ENCODE data around the gene LRRC7. TPM values are rescaled to one million over a fixed set of nuclear protein-coding genes. Genes with fewer than 3 reads are reported as not detected.

LRRC7 gene
- total RNA-seq, 1 donor from 2014 or later = 7.8 TPM

DNA sequence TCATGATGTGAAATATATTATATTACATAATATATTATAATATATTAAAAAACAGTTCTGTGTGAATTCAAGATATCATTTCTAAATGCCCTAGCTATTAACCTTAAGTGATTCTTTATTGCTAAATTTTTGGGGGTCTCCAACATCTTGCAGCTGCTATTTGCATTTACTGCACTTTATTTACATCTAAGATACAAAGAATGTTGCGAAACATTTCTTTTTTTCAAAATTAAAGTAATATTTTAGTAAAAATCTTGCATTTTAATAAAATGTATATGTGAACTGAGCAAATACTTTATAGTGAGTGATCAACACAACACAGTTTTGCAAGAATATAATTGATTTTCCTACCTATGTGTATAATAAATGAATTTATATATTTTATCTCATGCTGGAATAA is 456.6 kb downstream of the LRRC7 start:
- no peak overlapping the region for H3K27ac Mint-ChIP-seq
- no peaks in the 10 kb centered on the region for H3K9me3 Mint-ChIP-seq (ENCODE audit: low read depth)
- TF ChIP-seq, protein P1, sequence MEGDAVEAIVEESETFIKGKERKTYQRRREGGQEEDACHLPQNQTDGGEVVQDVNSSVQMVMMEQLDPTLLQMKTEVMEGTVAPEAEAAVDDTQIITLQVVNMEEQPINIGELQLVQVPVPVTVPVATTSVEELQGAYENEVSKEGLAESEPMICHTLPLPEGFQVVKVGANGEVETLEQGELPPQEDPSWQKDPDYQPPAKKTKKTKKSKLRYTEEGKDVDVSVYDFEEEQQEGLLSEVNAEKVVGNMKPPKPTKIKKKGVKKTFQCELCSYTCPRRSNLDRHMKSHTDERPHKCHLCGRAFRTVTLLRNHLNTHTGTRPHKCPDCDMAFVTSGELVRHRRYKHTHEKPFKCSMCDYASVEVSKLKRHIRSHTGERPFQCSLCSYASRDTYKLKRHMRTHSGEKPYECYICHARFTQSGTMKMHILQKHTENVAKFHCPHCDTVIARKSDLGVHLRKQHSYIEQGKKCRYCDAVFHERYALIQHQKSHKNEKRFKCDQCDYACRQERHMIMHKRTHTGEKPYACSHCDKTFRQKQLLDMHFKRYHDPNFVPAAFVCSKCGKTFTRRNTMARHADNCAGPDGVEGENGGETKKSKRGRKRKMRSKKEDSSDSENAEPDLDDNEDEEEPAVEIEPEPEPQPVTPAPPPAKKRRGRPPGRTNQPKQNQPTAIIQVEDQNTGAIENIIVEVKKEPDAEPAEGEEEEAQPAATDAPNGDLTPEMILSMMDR (IDR thresholded peaks at IDR 0.05; ENCODE audit: unreplicated experiment) = no peak
- no peaks in the 10 kb centered on the region for H3K36me3 Mint-ChIP-seq (ENCODE audit: insufficient read depth)
- H3K27me3 Mint-ChIP-seq = peaks cover 2% of the 10 kb centered on the region
- no peak for DNase-seq (ENCODE audit: low spot score, unreplicated experiment)
- no peaks in the 10 kb centered on the region for H3K4me1 Mint-ChIP-seq (ENCODE audit: low read depth)
- H3K4me3 Mint-ChIP-seq (ENCODE audit: low read depth) = no peak overlapping the region

DNA sequence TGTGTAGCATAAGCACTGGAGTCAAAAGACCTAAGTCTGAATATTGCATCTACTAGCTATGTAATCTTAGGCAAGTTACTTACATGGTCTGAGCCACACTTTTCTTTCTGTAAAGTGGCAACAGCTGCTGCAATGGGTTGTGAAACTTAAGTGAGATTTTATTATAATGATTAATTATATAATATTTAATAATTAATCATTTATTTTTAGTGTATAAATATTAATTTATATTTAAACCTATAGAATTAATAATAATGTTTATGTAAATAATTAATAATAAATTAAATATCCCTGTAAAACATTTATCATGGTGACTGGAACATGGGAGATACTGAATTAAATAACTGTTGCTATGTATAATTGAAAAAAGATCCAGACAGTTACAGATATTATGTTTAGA is 457.3 kb downstream of the LRRC7 start:
- Mint-ChIP-seq H3K9me3 (ENCODE audit: low read depth) (no peaks in the 10 kb centered on the region), H3K36me3 (ENCODE audit: insufficient read depth) (no peaks in the 10 kb centered on the region), H3K4me1 (ENCODE audit: low read depth) (no peaks in the 10 kb centered on the region), H3K27me3 (peaks cover 2% of the 10 kb centered on the region), H3K4me3 (ENCODE audit: low read depth) (no peak overlapping the region), H3K27ac (no peak overlapping the region)
- TF ChIP-seq, protein P1 (IDR thresholded peaks at IDR 0.05; ENCODE audit: unreplicated experiment) = no peak
- no peak for DNase-seq (ENCODE audit: low spot score, unreplicated experiment)

DNA sequence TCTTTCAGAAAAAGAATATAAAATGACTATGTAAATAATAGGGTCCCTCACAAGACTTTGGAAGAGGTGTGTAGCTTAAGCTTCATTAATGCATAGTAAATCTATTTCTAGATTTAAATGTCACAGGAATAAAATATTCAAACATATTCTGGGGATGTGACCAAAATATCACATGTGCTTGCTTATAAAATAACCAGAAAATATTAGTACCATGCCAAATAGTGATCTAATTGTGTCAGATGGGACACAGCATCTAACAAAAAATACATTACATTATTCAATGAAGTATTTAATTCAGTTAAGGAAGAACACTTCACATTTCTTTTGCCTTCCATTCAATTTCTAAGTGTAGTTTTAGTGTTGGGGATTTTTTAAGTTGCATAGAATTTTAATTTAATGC is 458.1 kb downstream of the LRRC7 start:
- Mint-ChIP-seq H3K4me3 (ENCODE audit: low read depth) (no peak overlapping the region), H3K4me1 (ENCODE audit: low read depth) (no peaks in the 10 kb centered on the region), H3K9me3 (ENCODE audit: low read depth) (no peaks in the 10 kb centered on the region), H3K27ac (no peak overlapping the region), H3K27me3 (peaks cover 2% of the 10 kb centered on the region), H3K36me3 (ENCODE audit: insufficient read depth) (no peaks in the 10 kb centered on the region)
- DNase-seq (ENCODE audit: low spot score, unreplicated experiment) = no peak
- TF ChIP-seq, protein P1 (IDR thresholded peaks at IDR 0.05; ENCODE audit: unreplicated experiment) = no peak

DNA sequence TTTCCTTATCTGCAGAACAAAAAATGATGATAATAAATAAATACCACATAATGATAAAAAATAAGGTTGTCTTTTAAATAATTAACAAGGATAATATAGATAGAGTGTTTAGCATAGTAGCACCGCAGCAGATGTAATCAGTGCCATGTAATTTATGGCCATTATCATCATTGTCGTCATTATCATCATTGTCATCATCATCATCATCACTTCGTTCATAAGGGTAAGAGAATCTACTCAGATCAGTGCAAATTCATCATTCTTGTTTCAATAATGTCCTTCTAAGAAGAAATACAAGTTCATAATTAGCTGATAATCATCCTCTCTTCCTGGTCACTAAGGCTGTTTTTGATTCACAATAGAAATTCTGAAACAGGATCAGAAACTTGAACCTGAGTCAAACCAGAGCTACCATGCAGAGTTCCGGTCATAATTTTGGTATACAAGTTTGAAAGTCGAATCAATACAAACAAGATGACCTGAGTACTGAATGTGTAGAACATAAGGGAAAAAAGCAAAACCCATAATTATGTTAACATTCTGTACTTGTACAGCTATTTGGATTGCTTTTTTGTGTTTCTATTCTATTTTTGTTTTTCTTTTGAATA is 465.6 kb downstream of the LRRC7 start:
- TF ChIP-seq, protein P1 (IDR thresholded peaks at IDR 0.05; ENCODE audit: unreplicated experiment) = no peak
- Mint-ChIP-seq H3K9me3 (ENCODE audit: low read depth) (no peaks in the 10 kb centered on the region), H3K4me3 (ENCODE audit: low read depth) (no peak overlapping the region), H3K36me3 (ENCODE audit: insufficient read depth) (no peaks in the 10 kb centered on the region), H3K4me1 (ENCODE audit: low read depth) (no peaks in the 10 kb centered on the region), H3K27ac (no peak overlapping the region), H3K27me3 (no peaks in the 10 kb centered on the region)
- DNase-seq (ENCODE audit: low spot score, unreplicated experiment) = no peak

DNA sequence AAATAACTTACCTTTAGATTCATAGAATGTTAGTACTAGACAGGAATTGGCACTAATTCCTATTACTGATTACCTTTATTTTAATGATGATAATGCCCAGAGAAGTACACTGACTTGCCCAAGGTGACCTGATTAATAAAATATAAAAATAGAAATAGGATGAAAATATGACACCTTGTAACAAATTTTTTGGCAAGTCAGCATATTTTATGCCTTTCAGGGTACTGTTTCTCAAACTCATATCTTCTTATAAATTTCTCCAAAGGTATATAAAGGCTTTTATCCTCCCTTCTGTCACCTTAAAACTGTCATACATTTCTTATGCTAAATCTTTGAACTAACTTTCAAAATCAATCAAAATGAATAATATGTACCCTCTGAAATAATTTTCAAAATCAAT is 466.2 kb downstream of the LRRC7 start:
- Mint-ChIP-seq H3K4me3 (ENCODE audit: low read depth) (no peak overlapping the region), H3K36me3 (ENCODE audit: insufficient read depth) (no peaks in the 10 kb centered on the region), H3K27me3 (no peaks in the 10 kb centered on the region), H3K4me1 (ENCODE audit: low read depth) (no peaks in the 10 kb centered on the region), H3K9me3 (ENCODE audit: low read depth) (no peaks in the 10 kb centered on the region), H3K27ac (no peak overlapping the region)
- TF ChIP-seq, protein P1 (IDR thresholded peaks at IDR 0.05; ENCODE audit: unreplicated experiment) = no peak
- DNase-seq (ENCODE audit: low spot score, unreplicated experiment) = no peak

Data from progenitor cell of endocrine pancreas (in vitro differentiated cells).